ENCODE measurements around the gene PLEKHA7.

GRCh38 chr11:16812274-16812673 is 201.9 kb downstream of the PLEKHA7 start:
- TF ChIP-seq, protein P1, sequence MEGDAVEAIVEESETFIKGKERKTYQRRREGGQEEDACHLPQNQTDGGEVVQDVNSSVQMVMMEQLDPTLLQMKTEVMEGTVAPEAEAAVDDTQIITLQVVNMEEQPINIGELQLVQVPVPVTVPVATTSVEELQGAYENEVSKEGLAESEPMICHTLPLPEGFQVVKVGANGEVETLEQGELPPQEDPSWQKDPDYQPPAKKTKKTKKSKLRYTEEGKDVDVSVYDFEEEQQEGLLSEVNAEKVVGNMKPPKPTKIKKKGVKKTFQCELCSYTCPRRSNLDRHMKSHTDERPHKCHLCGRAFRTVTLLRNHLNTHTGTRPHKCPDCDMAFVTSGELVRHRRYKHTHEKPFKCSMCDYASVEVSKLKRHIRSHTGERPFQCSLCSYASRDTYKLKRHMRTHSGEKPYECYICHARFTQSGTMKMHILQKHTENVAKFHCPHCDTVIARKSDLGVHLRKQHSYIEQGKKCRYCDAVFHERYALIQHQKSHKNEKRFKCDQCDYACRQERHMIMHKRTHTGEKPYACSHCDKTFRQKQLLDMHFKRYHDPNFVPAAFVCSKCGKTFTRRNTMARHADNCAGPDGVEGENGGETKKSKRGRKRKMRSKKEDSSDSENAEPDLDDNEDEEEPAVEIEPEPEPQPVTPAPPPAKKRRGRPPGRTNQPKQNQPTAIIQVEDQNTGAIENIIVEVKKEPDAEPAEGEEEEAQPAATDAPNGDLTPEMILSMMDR (IDR thresholded peaks at IDR 0.05): no peak
- no peak for TF ChIP-seq POLR2A (IDR thresholded peaks at IDR 0.05)

Measured in right lobe of liver (tissue), 4 donors.